GM12875 (cell line): Measurements from ENCODE around the gene BCL2L14.

Experiments
- H3K4me3 ChIP-seq: one replicate; pipeline ENCODE4 v1.5.1; 2011; ENCODE audit warnings: low read depth, low read length, control low read depth
- CTCF ChIP-seq: IDR thresholded peaks from 2 replicates; pipeline ENCODE4 v1.5.1; 2011; ENCODE audit warnings: low read depth, mild to moderate bottlenecking, control low read depth, inconsistent platforms, low read length, moderate library complexity, borderline replicate concordance; ENCODE audit not compliant: insufficient read depth

The BCL2L14 gene

GRCh38 chr12:12070674-12071656, at the start of gene BCL2L14:
Gene BCL2L14 (plus strand): TSS chr12:12070939. CDS start chr12:12079306, 8,367 bp downstream.
- H3K4me3 ChIP-seq = peak within 1 kb of the TSS; percentile 18
- TF ChIP-seq CTCF = no peak

GRCh38 chr12:12022306-12022936, 48.3 kb upstream of the BCL2L14 start:
- no peak overlapping the region for H3K4me3 ChIP-seq
- no peak for TF ChIP-seq CTCF

GRCh38 chr12:12023456-12023855, 47.3 kb upstream of the BCL2L14 start:
- no peak overlapping the region for H3K4me3 ChIP-seq
- TF ChIP-seq CTCF = no peak

GRCh38 chr12:12024911-12025682, 45.6 kb upstream of the BCL2L14 start:
- no peak for TF ChIP-seq CTCF
- peak overlapping the region; percentile 33 for H3K4me3 ChIP-seq

GRCh38 chr12:12025799-12026386, 44.8 kb upstream of the BCL2L14 start:
- no peak overlapping the region for H3K4me3 ChIP-seq
- TF ChIP-seq CTCF = no peak

- H3K4me3 ChIP-seq = no peak overlapping the region
These were observed 41.9 kb upstream of the BCL2L14 start for GRCh38 chr12:12028668-12029402.

More at GRCh38 chr12:12028668-12029402, 41.9 kb upstream of the BCL2L14 start:
- no peak for TF ChIP-seq CTCF
